Daoy (cell line): ENCODE results near the gene ACTN1. TPM values are rescaled to one million over a fixed set of nuclear protein-coding genes. Genes with fewer than 3 reads are reported as not detected.
A peak's percentile ranks its signal among the peaks of the same experiment; 100 is the strongest.
"Not testable (repeated sequence)": the region's sequence is repeated elsewhere in the genome, so short reads cannot be mapped to it uniquely, and the experiment has no call there.

Experiments used
- DNase-seq: peaks from one replicate; pipeline ENCODE4 v3.0.0-alpha.2; 2015; ENCODE audit warnings: low read depth
- total RNA-seq: library from RNA; depleted of rRNA; stranded (reverse); fragments of >200 nt; shearing (Covaris generic); gene quantifications from 2 replicates; pipeline ENCODE4 v1.2.3, GENCODE V29; 2014

ACTN1 gene
- total RNA-seq, 1 experiment from 2014 or later: 317 TPM

DNA sequence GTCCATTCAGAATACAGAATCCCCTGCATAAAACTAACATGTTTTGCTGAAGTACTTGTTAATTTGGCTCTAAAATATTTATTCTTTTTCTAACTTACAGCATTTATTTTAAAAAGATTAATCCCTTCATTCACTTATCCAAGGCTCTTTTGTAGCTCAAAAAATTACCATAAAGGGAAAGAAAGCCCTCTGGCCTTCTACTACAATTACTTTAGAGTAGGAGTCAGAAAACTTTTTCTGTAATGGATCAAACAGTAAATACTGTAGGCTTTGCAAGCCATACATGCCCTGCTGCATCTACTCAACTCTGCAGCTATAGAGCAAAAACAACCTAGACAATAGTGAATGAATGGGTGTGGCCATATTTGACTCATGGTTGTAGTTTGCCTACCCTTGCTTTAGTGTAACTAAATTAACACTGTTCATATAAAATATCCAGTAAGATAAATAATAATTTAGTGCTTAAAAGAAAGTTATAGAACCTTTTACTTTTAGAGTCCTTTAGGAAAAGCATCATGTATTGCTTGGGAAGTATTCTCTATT is 112.0 kb downstream of the ACTN1 start:
- DNase-seq: no peak

DNA sequence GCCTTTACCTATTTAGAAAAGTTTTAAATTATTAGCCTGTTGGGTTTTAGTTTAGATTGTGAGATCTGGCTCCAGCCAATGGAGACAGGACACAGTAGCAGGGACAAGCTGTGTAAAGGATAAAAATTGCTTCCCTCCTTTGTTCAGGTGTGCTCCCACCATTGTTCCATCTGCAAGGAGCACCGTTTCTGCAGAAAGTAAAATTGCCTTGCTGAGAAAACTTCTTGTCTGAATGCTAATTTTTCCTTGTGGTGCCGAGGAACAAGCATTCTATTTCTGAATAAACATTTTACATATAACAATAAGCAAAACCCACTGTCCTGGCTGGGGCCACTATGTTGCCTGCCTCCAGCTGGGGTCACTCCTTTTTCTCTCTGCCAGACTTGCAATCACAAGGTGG is 113.6 kb downstream of the ACTN1 start:
- no peak for DNase-seq

DNA sequence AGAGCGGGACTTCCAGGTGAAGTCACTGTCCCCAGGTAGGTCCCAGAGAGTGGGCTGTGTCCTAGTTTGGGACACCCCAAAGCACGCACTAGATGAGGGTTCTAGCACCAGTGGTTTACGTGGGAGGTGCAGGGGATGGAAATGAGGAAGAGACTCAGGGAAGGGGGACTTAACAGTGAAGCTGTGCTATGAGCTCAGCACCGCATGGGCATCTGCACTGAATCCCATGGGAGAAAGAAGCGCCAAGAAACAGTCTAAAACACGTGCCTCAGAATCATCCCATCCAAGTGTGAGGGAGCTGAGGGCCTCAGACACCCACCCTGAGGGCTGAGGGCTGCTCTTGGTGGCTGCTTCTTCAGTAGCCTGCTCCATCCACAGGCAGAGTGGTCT is 114.7 kb downstream of the ACTN1 start:
- DNase-seq: no peak

DNA sequence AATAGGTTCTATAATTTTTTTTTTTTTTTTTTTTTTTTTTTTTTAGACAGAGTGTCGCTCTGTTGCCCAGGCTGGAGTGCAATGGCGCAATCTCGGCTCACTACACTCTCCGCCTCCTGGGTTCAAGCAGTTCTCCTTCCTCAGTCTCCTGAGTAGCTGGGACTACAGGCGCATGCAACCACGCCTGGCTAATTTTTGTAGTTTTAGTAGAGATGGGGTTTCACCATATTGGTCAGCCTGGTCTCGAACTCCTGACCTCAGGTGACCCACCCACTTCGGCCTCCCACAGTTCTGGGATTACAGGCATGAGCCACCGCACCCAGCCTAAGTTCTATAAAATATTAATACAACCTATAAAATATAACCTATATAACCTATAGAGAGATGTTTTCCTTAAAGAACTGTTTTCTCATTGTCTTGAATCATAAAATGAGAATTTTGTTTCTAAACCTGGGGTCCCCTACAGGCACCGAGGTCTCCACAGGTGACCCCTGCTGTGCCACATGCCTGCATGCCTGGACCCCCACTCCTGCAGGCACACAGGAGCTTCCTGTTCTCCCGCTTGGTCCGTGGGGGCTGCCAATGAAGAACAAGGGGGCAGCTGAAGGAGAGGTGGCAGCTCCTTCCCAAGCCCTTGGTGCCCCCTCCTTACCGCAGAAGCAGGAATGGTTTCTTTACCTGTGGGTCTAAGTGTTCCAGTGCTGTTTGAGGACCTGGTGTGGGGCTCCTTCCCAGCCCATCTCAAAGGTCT is 115.3 kb downstream of the ACTN1 start:
- no peak for DNase-seq

DNA sequence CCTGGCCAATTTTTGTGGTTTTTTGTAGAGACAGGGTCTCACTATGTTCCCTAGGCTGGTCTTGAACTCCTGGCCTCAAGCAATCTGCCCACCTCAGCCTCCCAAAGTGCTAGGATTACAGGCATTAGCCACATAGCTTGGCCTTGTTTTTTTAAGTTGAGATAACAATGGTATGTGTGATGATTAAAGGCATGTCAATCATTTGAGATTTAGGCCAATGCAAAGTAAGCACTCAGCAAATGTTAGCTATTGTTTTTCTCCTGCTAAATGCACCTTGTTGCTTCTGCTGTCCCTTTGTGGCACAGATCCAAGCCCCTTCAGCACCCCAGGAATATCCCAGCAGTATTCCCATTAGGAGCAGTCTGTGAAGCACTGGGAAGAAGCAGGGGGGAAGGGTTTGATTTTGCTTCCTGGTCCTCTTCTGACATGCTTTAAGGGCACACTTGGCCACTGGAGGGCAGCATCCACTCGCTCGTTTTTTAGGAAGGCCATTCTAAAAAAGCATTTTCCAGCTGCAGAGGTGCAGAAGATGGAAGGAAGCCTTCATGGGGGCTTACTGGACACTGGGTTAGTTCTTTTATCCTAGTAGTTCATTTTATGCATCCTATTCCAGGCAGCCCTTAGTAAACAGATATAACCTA is 116.0 kb downstream of the ACTN1 start:
- peak; percentile 81 for DNase-seq

DNA sequence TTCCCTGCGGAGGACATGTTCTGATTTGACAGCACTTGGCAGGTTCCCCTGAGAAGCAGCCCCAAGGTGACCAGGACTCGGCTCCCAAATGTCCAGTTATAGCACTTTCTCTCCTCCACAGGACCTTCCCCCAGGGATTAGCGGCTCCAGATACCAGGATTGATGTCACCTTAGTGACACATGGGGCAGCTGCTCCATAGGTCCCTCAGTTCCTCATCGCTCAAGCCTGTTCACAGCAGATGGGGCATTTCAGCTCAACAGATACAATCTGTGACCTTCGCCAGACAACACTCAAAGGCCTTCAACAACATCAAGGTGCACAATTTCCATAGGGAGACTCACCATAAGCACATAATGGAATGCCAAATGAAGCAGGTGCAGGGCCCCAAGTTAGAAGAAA is 118.3 kb downstream of the ACTN1 start:
- no peak for DNase-seq

DNA sequence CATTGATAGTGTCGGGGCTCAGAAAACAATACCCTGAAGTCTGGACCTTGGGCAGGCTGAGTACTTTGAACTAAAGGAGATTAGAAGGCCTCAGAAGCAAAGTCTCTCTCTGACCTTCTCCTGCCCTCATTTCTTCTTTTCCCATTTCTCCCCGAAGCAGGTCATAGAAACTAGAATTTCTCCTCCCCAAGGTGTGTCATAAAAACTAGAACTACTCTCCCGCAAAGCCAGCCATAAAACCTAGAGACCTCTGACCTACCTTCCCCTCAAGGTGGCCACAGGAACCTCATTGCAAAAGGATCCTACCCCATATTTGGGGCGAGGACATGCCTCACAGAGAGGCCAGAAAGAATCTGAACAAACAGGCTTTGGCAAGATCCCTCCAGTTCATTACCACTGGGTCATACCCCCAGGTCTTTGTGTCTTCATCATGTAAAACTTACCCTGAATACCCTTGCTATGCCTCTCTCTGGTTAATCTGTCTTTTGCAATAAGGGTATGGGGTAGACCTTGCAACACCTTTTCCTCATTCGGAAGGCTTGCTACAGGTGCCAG is 121.5 kb downstream of the ACTN1 start:
- no peak for DNase-seq

DNA sequence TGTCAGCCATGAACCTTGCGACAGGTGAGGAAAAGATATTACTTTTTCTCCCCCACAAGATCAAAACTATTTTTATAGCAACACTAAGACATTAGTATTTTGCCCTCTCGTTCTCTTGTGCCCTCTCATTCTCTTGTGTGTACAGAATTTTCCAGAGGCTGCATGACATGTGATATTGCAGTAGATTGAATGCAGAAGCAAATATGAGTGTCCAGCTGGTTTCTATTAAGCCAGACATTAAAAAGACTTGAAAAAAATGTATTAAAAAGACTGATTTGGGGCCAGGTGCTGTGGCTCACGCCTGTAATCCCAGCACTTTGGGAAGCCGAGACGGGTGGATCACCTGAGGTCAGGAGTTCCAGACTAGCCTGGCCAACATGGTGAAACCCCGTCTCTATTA is 122.5 kb downstream of the ACTN1 start:
- no peak for DNase-seq

DNA sequence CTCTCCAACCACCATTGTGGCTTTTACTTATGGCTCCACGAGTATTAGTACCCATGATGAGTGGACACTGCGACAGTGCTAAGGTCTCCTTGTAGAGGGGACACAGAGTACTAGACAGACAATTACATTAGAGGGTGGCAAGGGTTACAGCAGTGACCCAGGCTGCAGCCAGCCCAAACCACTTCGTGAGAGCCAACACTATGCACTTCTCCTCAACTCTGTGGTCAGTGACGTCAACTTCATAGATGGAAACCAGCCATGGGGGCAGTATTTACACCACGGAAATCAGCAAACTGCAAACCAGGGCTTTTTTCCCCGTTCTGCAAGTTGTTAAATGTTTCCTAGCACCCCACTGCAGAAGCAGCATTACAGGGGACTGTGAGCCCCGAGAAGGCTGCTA is 124.7 kb downstream of the ACTN1 start:
- DNase-seq: no peak

DNA sequence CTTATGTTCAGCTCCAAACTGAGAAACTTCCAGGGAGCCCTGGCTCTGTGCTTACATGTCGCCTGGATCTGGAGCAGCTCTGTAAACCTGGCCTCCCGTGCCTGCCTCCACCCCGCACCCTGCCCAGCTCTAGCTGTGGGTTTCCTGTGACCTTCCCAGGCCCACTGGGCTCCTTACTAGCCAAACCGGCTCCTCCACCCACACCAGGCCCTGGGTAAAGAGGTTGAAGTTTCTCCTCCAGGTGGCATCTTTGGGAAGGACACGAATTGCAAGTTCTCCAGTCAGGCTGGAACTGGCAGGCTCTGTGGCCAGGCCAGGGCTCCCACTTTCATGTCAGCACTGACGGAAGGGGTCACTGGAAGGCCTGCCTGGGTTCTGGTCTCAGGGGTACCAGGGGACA is 125.4 kb downstream of the ACTN1 start:
- no peak for DNase-seq

DNA sequence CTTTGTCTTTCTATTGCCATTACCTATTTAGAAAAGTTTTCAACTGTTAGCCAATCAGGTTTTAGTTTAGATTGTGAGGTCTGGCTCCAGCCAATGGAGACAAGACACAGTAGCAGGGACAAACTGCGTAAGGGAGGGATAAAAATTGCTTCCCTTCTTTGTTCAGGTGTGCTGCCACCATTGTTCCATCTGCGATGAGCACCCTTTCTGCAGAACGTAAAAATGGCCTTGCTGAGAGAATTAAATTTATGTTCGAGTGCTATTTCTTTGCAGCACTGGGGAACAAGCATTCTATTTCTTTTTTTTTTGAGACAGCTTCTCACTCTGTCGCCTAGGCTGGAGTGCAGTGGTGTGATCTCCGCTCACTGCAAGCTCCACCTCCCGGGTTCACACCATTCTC is 126.6 kb downstream of the ACTN1 start:
- not testable (repeated sequence) for DNase-seq

DNA sequence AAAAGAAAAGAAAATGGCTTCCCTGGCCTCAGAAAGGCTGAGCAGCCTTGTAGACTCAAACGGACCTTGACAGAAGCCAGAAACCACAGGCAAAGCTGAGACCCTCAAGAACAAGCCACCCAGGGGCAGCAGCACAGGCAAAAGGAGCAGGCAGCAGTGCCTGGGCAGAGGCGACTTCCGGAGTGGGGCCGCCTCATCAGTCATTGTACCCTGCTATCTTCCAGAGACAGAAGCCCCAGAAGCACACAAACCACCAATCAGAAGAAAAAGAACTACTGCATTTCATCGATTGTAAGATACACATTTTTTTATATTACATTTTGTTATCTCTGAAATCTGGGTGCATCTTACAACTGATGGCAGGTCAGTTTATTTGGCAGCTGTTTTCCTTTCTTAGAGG is 128.0 kb downstream of the ACTN1 start:
- DNase-seq: no peak

DNA sequence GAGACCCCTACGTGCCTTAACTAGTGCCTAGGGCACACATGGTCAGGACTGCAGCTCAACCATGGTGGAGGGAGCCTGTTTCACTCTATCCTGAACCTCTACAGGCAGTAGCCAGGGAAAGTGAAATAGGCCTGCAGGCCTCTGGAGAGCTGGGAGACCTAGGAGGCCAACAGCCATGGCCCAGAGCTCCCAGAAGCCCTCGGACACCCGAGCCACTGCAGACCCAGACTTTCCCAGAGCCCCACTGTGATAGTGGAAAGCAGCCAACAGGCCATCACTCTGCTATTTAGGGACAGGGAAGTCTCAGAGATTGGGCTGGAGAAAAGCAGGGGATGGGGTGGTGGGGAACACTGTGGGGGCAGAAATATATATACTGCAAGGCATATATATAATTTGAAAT is 129.7 kb downstream of the ACTN1 start:
- no peak for DNase-seq

DNA sequence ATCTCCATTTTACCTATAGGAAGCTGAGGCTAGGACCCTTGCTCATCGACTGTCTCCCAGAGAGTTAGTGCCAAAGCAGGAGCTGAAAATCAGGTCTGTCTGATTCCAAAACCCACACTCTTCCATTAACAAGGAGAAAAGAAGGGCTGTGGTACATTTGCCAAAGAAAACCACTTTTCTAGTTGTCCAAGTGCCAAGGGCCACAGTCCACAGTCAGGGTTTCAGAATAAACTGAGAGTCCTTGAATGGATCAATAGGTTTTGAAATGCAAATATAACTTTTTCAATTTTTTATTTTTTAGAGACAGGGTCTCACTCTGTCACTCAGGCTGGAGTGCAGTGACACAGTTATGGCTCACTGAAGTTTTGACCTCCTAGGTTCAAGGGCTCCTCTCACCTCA is 130.8 kb downstream of the ACTN1 start:
- DNase-seq: no peak

DNA sequence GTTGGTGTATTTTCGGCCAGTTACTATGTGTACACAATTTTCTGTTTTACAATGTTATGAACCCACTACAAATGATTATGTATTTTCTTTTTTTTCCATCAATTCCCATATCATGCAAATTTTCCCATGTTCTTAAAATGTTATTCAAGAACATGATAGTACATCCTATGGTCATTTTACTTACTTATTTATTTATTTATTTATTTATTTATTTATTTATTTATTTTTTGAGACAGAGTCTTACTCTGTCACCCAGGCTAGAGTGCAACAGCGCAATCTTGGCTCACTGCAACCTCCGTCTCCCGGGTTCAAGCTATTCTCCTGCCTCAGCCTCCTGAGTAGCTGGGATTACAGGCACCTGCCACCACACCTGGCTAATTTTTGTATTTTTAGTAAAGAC is 131.5 kb downstream of the ACTN1 start:
- not testable (repeated sequence) for DNase-seq

DNA sequence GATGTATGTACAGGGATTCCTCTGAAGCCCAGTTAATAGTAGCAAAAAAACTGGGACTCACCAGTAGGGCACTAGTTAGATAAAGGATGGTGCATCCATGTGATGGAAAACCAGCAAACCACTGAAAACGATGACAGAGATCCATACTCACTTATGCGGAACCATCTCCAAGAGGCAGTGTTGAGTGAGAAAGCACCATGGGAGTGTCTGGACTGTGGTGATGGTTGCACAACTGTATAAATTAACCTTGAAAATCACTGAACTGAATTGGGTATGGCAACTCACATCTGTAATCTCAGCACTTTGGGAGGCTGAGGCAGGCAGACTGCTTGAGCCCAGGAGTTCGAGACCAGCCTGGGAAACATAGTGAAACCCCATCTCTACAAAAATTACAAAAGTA is 132.6 kb downstream of the ACTN1 start:
- DNase-seq: no peak

DNA sequence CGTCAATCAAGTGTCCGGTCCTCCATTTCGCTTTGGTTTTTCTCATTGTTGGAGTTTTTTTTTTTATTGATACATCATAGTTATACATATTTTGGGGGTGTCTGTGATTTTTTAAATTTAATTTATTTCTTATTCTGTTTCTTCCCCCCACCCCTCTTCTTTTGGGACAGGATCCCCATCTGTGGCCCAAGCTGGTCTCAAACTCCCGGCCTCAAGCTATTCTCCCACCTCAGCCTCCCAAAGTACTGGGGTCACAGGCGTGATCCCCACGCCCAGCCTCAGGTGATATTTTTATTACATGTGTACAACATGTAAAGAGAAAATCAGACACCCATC is 134.9 kb downstream of the ACTN1 start:
- no peak for DNase-seq

DNA sequence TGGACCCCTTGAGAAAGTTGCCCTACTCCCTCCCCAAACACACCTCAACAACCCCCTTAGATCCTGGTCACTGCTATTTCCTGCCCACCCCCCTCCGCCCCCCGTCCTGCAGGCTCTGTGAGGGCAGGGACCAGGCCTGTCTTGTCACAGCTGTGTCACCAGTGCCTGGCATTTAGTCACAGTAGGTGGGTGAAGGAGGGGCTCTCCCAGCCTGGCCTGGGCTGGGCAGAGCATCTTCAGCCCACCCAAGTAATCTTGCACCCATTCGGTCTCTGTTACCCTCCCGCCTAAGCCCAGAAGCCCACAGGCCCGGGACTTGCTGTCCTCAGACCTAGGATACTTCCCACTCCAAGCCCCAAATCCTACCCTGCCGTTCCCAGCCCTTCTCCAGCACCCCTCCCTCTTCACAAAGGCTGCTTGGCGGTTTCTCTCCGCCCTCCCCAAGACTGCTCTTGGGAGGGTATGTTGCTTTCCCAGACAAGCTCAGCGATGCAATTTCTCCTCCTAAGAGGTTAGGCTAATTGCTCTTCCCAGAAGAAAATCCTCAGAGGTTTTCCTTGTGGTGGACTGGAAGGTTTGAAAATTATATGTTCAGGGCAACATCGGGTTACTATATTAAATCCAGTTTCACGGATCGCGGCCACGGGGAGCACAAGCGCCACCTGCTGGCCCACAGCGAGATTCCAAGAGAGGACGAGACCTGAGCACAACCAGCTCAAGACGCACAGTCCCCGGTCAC is 135.5 kb downstream of the ACTN1 start:
- peak; percentile 76 for DNase-seq

DNA sequence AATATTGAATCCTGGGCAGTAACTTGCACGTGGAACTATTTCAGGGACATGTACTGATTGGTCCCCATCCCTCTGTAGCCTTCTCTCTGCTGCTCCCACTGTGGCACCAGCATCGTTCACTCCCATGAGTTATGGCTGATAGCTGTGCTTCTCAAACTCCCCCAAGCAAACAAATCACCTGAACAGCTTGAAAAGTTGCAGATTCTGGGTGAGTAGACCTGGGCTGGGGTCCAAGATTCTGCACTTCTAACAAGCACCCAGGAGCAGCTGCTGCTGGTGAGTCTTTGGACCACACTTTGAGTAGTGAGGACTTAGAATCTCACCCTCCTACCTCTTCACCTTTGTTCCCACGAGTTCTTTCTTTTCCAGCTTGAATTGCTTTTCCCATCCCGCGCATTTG is 136.8 kb downstream of the ACTN1 start:
- no peak for DNase-seq

DNA sequence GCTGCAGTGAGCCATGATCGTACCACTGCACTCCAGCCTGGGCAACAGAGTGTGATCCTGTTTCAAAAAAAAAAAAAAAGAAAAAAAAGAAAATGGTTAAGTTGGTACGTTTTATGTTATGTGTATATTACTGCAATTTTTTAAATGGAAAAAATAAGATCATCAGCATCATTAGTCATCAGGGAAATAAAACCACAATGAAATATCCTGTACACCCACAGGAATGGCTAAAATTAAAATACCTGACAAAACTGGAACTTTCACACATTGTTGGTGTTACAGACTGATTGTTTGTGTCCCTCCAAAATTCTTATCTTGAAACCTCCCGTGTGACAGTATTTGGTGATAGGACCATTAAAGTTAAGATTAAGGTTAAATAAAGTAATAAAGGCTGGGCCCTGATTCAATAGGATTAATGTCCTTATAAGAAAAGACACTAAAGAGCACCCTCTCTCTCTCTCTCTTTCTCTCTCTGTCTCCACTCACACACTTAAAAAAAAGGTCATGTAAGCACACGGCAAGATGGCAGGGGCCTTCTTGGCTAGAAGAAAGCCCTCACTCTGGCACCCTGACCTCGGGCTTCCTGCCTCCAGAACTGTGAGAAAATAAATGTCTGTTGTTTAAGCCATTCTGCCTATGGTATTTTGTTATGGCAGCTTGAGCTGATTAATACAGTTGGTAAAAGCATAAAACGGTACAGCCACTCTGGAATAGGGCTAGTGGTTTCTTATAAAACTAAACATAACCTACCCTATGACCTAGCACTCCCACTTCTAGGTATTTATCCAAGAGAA is 137.9 kb downstream of the ACTN1 start:
- no peak for DNase-seq

DNA sequence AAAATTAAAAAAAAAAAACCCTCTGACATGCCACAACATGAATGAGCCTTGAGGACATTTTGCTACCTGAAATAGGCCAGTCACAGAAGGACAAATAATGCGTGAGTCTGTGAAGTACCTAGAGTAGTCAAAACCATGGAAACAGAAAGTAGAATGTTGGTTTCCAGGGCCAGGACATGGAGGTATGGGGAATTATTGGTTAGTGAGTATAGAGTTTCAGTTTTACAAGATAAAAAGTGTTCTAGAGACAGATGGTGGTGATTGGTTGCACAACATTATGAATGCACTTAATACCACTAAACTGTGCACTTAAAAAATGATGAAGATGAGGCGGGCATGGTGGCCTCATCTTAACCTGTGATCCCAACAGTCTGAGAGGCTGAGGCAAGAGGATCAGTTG is 138.6 kb downstream of the ACTN1 start:
- DNase-seq: no peak

DNA sequence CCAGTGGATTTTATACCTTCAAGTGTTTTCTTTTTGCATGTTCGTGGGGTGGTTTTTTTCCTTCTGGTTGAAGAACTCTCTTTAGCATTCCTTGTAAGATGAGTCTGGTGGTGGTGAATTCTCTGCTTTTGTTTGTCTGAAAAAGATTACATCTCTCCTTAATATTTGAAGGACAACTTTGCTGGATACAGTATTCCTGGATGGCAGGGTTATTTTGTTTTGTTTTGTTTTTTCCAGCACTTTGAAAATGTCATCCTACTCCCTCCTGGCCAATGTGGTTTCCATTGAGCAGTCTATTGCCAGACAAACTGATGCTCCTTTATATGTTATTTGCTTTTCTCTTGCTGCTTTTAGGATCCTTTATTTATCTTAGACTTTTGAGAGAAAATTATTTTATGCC is 143.0 kb downstream of the ACTN1 start:
- no peak for DNase-seq
